H9 (cell line): ENCODE data around the gene IGF1R. TPM values are rescaled to one million over a fixed set of nuclear protein-coding genes. Genes with fewer than 3 reads are reported as not detected.

Experiments
- DNase-seq: peaks from one replicate; pipeline ENCODE4 v3.0.0-alpha.2; 2017
- H2AFZ ChIP-seq: one replicate; pipeline ENCODE4 v1.6.1; 2013; ENCODE audit warnings: mild to moderate bottlenecking, low read length, control low read depth, moderate library complexity
- H2AK5ac ChIP-seq: 2 replicates; pipeline ENCODE4 v1.6.1; 2013; ENCODE audit warnings: low read length, control low read depth, mixed read lengths; ENCODE audit not compliant: insufficient read length
- H2BK120ac ChIP-seq: one replicate; pipeline ENCODE4 v1.6.1; 2013; ENCODE audit warnings: low read depth, mild to moderate bottlenecking, low read length, control low read depth, inconsistent platforms; ENCODE audit not compliant: poor library complexity, severe bottlenecking
- H2BK12ac ChIP-seq: 2 replicates; pipeline ENCODE4 v1.6.1; 2013; ENCODE audit warnings: low read length, control low read depth, mixed read lengths, low read depth; ENCODE audit not compliant: insufficient read length
- H2BK15ac ChIP-seq: 2 replicates; pipeline ENCODE4 v1.6.1; 2013; ENCODE audit warnings: low read depth, low read length, control low read depth
- H2BK20ac ChIP-seq: one replicate; pipeline ENCODE4 v1.6.1; 2013; ENCODE audit warnings: low read depth, mild to moderate bottlenecking, low read length, control low read depth, inconsistent platforms; ENCODE audit not compliant: poor library complexity, severe bottlenecking
- H2BK5ac ChIP-seq: 2 replicates; pipeline ENCODE4 v1.6.1; 2013; ENCODE audit warnings: low read length, control low read depth, mixed read lengths; ENCODE audit not compliant: insufficient read length
- H3K14ac ChIP-seq: 2 replicates; pipeline ENCODE4 v1.6.1; 2013; ENCODE audit warnings: low read length, control low read depth; ENCODE audit not compliant: insufficient read depth
- H3K18ac ChIP-seq: 2 replicates; pipeline ENCODE4 v1.6.1; 2013; ENCODE audit warnings: low read depth, mild to moderate bottlenecking, mixed read lengths, low read length, control low read depth; ENCODE audit not compliant: insufficient read length
- H3K23ac ChIP-seq: 2 replicates; pipeline ENCODE4 v1.6.1; 2013; ENCODE audit warnings: low read length, control low read depth, mixed read lengths, low read depth; ENCODE audit not compliant: insufficient read length
- H3K23me2 ChIP-seq: 2 replicates; pipeline ENCODE4 v1.6.1; 2013; ENCODE audit warnings: low read depth, mild to moderate bottlenecking, mixed read lengths, low read length, control low read depth; ENCODE audit not compliant: insufficient read length, poor library complexity, severe bottlenecking
- H3K27ac ChIP-seq: 2 replicates; pipeline ENCODE4 v1.5.1; 2013; ENCODE audit warnings: low read length, control low read depth, mixed read lengths, low read depth; ENCODE audit not compliant: insufficient read length
- H3K27me3 ChIP-seq: 2 replicates; pipeline ENCODE4 v1.6.1; 2013; ENCODE audit warnings: low read length, control low read depth, inconsistent platforms; ENCODE audit not compliant: insufficient read depth
- H3K4ac ChIP-seq: 2 replicates; pipeline ENCODE4 v1.6.1; 2013; ENCODE audit warnings: low read depth, mild to moderate bottlenecking, control low read depth, inconsistent platforms, low read length, moderate library complexity
- H3K4me1 ChIP-seq: 2 replicates; pipeline ENCODE4 v1.6.1; 2013; ENCODE audit warnings: low read length, control low read depth, inconsistent platforms; ENCODE audit not compliant: insufficient read depth
- H3K4me2 ChIP-seq: 2 replicates; pipeline ENCODE4 v1.6.1; 2013; ENCODE audit warnings: low read length, control low read depth, mixed read lengths; ENCODE audit not compliant: insufficient read length, insufficient read depth
- H3K56ac ChIP-seq: 2 replicates; pipeline ENCODE4 v1.6.1; 2013; ENCODE audit warnings: low read depth, mild to moderate bottlenecking, mixed read lengths, low read length, control low read depth; ENCODE audit not compliant: insufficient read length
- H3K79me1 ChIP-seq: 2 replicates; pipeline ENCODE4 v1.6.1; 2013; ENCODE audit warnings: low read depth, mild to moderate bottlenecking, moderate library complexity, low read length, control low read depth, inconsistent platforms; ENCODE audit not compliant: insufficient read depth, poor library complexity, severe bottlenecking
- H3K79me2 ChIP-seq: 2 replicates; pipeline ENCODE4 v1.6.1; 2013; ENCODE audit warnings: low read length, control low read depth, inconsistent platforms; ENCODE audit not compliant: insufficient read depth
- H3K9ac ChIP-seq: 2 replicates; pipeline ENCODE4 v1.6.1; 2013; ENCODE audit warnings: low read length, control low read depth, mixed read lengths; ENCODE audit not compliant: insufficient read length; ENCODE audit errors: extremely low read depth
- H3K9me3 ChIP-seq: one replicate; pipeline ENCODE4 v1.6.1; 2013; ENCODE audit warnings: low read depth, low read length, inconsistent platforms; ENCODE audit not compliant: control insufficient read depth
- H3T11ph ChIP-seq: one replicate; pipeline ENCODE4 v1.6.1; 2013; ENCODE audit warnings: mild to moderate bottlenecking, low read length, control low read depth, inconsistent platforms
- H4K20me1 ChIP-seq: one replicate; pipeline ENCODE4 v1.6.1; 2013; ENCODE audit not compliant: control insufficient read depth, insufficient read length, insufficient read depth
- H4K5ac ChIP-seq: 2 replicates; pipeline ENCODE4 v1.6.1; 2013; ENCODE audit warnings: low read depth, mild to moderate bottlenecking, mixed read lengths, low read length, control low read depth; ENCODE audit not compliant: insufficient read length
- H4K8ac ChIP-seq: replicated peaks from 2 replicates; pipeline ENCODE4 v1.6.1; 2013; ENCODE audit warnings: low read length, control low read depth, mixed read lengths, low read depth; ENCODE audit not compliant: insufficient read length
- H4K91ac ChIP-seq: 2 replicates; pipeline ENCODE4 v1.6.1; 2013; ENCODE audit warnings: low read depth, mild to moderate bottlenecking, moderate library complexity, mixed read lengths, low read length, control low read depth; ENCODE audit not compliant: insufficient read length
- H3K27ac Mint-ChIP-seq, 3 experiments: 2 replicates in 2 of 3; 3 replicates in 1 of 3; pipeline ENCODE4 v1.8.0; 2020 to 2021; ENCODE audit warnings: mixed read lengths in 3 of 3, mild to moderate bottlenecking in 1 of 3, moderate library complexity in 1 of 3
- H3K27me3 Mint-ChIP-seq: 2 replicates; pipeline ENCODE4 v1.8.0; 2021; ENCODE audit warnings: low read depth, mild to moderate bottlenecking, moderate library complexity, mixed read lengths
- H3K36me3 Mint-ChIP-seq, 3 experiments: 2 replicates in 2 of 3; 3 replicates in 1 of 3; pipeline ENCODE4 v1.8.0; 2020 to 2021; ENCODE audit warnings: low read depth in 3 of 3, mixed read lengths in 3 of 3; ENCODE audit not compliant: insufficient read depth in 1 of 3
- H3K4me1 Mint-ChIP-seq, 2 experiments: 2 replicates each; pipeline ENCODE4 v1.8.0; 2020; ENCODE audit warnings: mixed read lengths in 2 of 2
- H3K4me3 Mint-ChIP-seq, 2 experiments: 2 replicates in 1 of 2; 3 replicates in 1 of 2; pipeline ENCODE4 v1.8.0; 2020 to 2021; ENCODE audit warnings: mild to moderate bottlenecking in 2 of 2, mixed read lengths in 2 of 2, moderate library complexity in 1 of 2
- H3K9me3 Mint-ChIP-seq, 2 experiments: 2 replicates in 1 of 2; 3 replicates in 1 of 2; pipeline ENCODE4 v1.8.0; 2020; ENCODE audit warnings: mild to moderate bottlenecking in 2 of 2, mixed read lengths in 2 of 2, moderate library complexity in 1 of 2
- WGBS: extraction: QIAGEN DNeasy Blood & Tissue Kit; methylation state at CpG from one replicate; pipeline ENCODE4 v1.1.7; 2013; ENCODE audit warnings: missing lambda C conversion rate, low lambda C conversion rate, mixed read lengths; ENCODE audit not compliant: insufficient read length; ENCODE audit errors: extremely low coverage; 5-methylcytosine and 5-hydroxymethylcytosine counted together
- total RNA-seq: library from RNA; stranded (reverse); gene quantifications from 2 replicates; pipeline ENCODE4 v1.2.1, GENCODE V29; 2021
- TF ChIP-seq, protein P1 (sequence below): fragments of 200-600 bp; sonication (generic); conservative IDR thresholded peaks from 3 replicates; pipeline ENCODE4 v1.8.0; 2021; ENCODE audit warnings: antibody characterized with exemption, mild to moderate bottlenecking

The IGF1R gene
- total RNA-seq, 1 experiment from 2014 or later = 70.0 TPM

DNA sequence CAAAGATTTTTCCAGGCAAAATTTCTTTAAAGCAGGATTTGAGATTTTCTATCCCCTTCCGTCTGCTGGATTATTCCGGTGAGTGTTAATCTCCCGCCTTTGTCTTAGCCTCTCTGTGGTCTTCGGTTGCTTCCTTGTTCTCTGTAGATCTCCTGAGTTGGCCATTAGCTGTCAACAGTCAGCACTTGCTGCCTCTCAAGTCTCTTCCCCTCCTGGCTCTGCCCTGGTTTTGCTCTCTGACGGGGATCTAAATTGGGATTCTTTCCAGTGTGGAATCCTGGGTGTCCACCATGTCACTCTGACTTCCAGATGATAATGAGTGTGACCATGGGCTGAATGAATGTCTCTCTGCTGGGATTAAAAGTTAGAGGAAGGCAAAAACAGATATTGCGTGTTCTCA is 121.5 kb downstream of the IGF1R start:
- Histone ChIP-seq H3K14ac (no peak overlapping the region), H3K4me1 (peaks cover 24% of the 10 kb centered on the region; the same call in 1 of the 2 replicates), H2BK5ac (no peak overlapping the region), H3T11ph (no peak overlapping the region), H2AFZ (no peak overlapping the region), H3K56ac (no peak overlapping the region), H3K23ac (no peak overlapping the region), H4K91ac (no peak overlapping the region), H2BK120ac (no peak overlapping the region), H3K27ac (no peak overlapping the region), H3K18ac (no peak overlapping the region), H3K4me2 (no peak overlapping the region), H3K27me3 (no peaks in the 10 kb centered on the region), H2BK12ac (no peak overlapping the region), H4K5ac (no peak overlapping the region), H2BK20ac (no peak overlapping the region), H3K79me2 (peaks cover 43% of the 10 kb centered on the region; the same call in 1 of the 2 replicates), H3K79me1 (peaks cover 5% of the 10 kb centered on the region), H2BK15ac (no peak overlapping the region), H2AK5ac (no peak overlapping the region), H3K9me3 (no peaks in the 10 kb centered on the region), H3K23me2 (no peaks in the 10 kb centered on the region), H3K9ac (no peak overlapping the region), H4K20me1 (peaks cover 2% of the 10 kb centered on the region), H4K8ac (no peak overlapping the region), H3K4ac (no peak overlapping the region)
- Mint-ChIP-seq H3K9me3 (no peaks in the 10 kb centered on the region), H3K27ac (peak overlapping the region in 1 of 3 experiments; percentile 78; a peak in 1 of 7 replicates), H3K36me3 (no peaks in the 10 kb centered on the region; a peak in 1 of 7 replicates), H3K27me3 (no peaks in the 10 kb centered on the region), H3K4me1 (peaks cover 77 to 79% of the 10 kb centered on the region in 2 experiments), H3K4me3 (no peak overlapping the region)
- WGBS = no CpG with 5 or more reads among the region's 6 CpGs
- TF ChIP-seq, protein P1, sequence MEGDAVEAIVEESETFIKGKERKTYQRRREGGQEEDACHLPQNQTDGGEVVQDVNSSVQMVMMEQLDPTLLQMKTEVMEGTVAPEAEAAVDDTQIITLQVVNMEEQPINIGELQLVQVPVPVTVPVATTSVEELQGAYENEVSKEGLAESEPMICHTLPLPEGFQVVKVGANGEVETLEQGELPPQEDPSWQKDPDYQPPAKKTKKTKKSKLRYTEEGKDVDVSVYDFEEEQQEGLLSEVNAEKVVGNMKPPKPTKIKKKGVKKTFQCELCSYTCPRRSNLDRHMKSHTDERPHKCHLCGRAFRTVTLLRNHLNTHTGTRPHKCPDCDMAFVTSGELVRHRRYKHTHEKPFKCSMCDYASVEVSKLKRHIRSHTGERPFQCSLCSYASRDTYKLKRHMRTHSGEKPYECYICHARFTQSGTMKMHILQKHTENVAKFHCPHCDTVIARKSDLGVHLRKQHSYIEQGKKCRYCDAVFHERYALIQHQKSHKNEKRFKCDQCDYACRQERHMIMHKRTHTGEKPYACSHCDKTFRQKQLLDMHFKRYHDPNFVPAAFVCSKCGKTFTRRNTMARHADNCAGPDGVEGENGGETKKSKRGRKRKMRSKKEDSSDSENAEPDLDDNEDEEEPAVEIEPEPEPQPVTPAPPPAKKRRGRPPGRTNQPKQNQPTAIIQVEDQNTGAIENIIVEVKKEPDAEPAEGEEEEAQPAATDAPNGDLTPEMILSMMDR = no peak
- no peak for DNase-seq
